GM19372 (cell line): ENCODE results near the gene LPCAT3.

Experiments
- ATAC-seq: cut with Tn5 transposase; IDR thresholded peaks from one replicate; pipeline ENCODE4 v1.9.1; 2021; ENCODE audit warnings: mild to moderate bottlenecking, low read depth, moderate library complexity; ENCODE audit not compliant: unreplicated experiment

Gene LPCAT3

GRCh38 chr12:7004287-7004803 is 13.9 kb downstream of the LPCAT3 start:
- no peak for ATAC-seq

GRCh38 chr12:7001921-7002591 is 16.2 kb downstream of the LPCAT3 start:
- no peak for ATAC-seq

- ATAC-seq: no peak
Observed at GRCh38 chr12:6998715-6999451, 19.4 kb downstream of the LPCAT3 start.

GRCh38 chr12:6996040-6996441 is 22.2 kb downstream of the LPCAT3 start:
- no peak for ATAC-seq

- ATAC-seq: no peak
Observed at GRCh38 chr12:6987956-6988553, 30.2 kb downstream of the LPCAT3 start.

- ATAC-seq: no peak
Observed at GRCh38 chr12:6982532-6982931, 35.7 kb downstream of the LPCAT3 start.

- ATAC-seq: no peak
Observed at GRCh38 chr12:6981152-6982052, 36.9 kb downstream of the LPCAT3 start.

- no peak for ATAC-seq
Observed at GRCh38 chr12:6980740-6981139, 37.5 kb downstream of the LPCAT3 start.

GRCh38 chr12:6980075-6980474 is 38.2 kb downstream of the LPCAT3 start:
- ATAC-seq: no peak

GRCh38 chr12:6979453-6979852 is 38.8 kb downstream of the LPCAT3 start:
- ATAC-seq: no peak

- no peak for ATAC-seq
Observed at GRCh38 chr12:6979021-6979420, 39.3 kb downstream of the LPCAT3 start.

GRCh38 chr12:6978611-6979011 is 39.7 kb downstream of the LPCAT3 start:
- ATAC-seq: no peak

GRCh38 chr12:6978188-6978587 is 40.1 kb downstream of the LPCAT3 start:
- ATAC-seq: no peak

- no peak for ATAC-seq
Observed at GRCh38 chr12:6977653-6978052, 40.6 kb downstream of the LPCAT3 start.

- no peak for ATAC-seq
Observed at GRCh38 chr12:6975297-6976032, 42.8 kb downstream of the LPCAT3 start.

GRCh38 chr12:6974180-6974579 is 44.1 kb downstream of the LPCAT3 start:
- no peak for ATAC-seq

GRCh38 chr12:6970096-6970527 is 48.2 kb downstream of the LPCAT3 start:
- ATAC-seq: no peak

GRCh38 chr12:6968426-6968825 is 49.9 kb downstream of the LPCAT3 start:
- ATAC-seq: no peak

- no peak for ATAC-seq
Observed at GRCh38 chr12:6967651-6968100, 50.6 kb downstream of the LPCAT3 start.

GRCh38 chr12:6966351-6966750 is 51.9 kb downstream of the LPCAT3 start:
- ATAC-seq: no peak
